IMR-90 (cell line): Measurements from ENCODE around the gene VMAC. TPM values are rescaled to one million over a fixed set of nuclear protein-coding genes. Genes with fewer than 3 reads are reported as not detected.

ENCODE experiments used
- ATAC-seq: fragments of 200-7000 bp; cut with Tn5 transposase; 2 replicates; pipeline ENCODE4 v1.9.1; 2020; ENCODE audit warnings: low read depth, mild to moderate bottlenecking, moderate library complexity
- BruUV-seq: library from RNA; stranded (reverse); fragments of 400-500 nt; replicated peaks from 2 replicates; lab custom pipeline; 2021; lab: Mats Ljungman, UMichigan
- CTCF ChIA-PET: fragments of 300-600 bp; formaldehyde crosslinking; extraction: SDS; loops from one replicate; lab custom pipeline; 2021; ENCODE audit warnings: antibody characterized with exemption; lab: Yijun Ruan, JAX
- POLR2A ChIA-PET: fragments of 300-600 bp; sonication (Branson Sonifier 250); formaldehyde crosslinking; loops from one replicate; lab custom pipeline; 2022; ENCODE audit warnings: antibody characterized with exemption; ENCODE audit not compliant: unreplicated experiment; lab: Charles Lee
- DNase-seq: peaks from one replicate; pipeline ENCODE4 v3.0.0; 2013
- H2AFZ ChIP-seq: replicated peaks from 2 replicates; pipeline ENCODE3; 2013; ENCODE audit warnings: low read length, mild to moderate bottlenecking; ENCODE audit not compliant: poor library complexity
- H2AK5ac ChIP-seq: 2 replicates; pipeline ENCODE4 v1.6.1; 2013; ENCODE audit warnings: low read depth, low read length, inconsistent platforms
- H2AK9ac ChIP-seq: replicated peaks from 2 replicates; pipeline ENCODE3; 2013; ENCODE audit warnings: mild to moderate bottlenecking, low read depth, low read length, moderate library complexity; ENCODE audit not compliant: poor library complexity
- H2BK120ac ChIP-seq: 2 replicates; pipeline ENCODE4 v1.6.1; 2013; ENCODE audit warnings: low read depth, low read length, inconsistent platforms
- H2BK15ac ChIP-seq: 3 replicates; pipeline ENCODE4 v1.6.1; 2013; ENCODE audit warnings: low read depth, low read length, inconsistent platforms
- H2BK20ac ChIP-seq: 2 replicates; pipeline ENCODE4 v1.6.1; 2013; ENCODE audit warnings: low read depth, mild to moderate bottlenecking, inconsistent platforms, low read length, moderate library complexity
- H2BK5ac ChIP-seq: 2 replicates; pipeline ENCODE4 v1.6.1; 2013; ENCODE audit warnings: mild to moderate bottlenecking, low read depth, low read length, inconsistent platforms; ENCODE audit not compliant: poor library complexity, severe bottlenecking
- H3K14ac ChIP-seq: replicated peaks from 2 replicates; pipeline ENCODE4 v1.6.1; 2013; ENCODE audit warnings: low read depth, low read length, inconsistent platforms
- H3K18ac ChIP-seq: 2 replicates; pipeline ENCODE4 v1.6.1; 2013; ENCODE audit warnings: low read depth, low read length, control low read depth
- H3K23ac ChIP-seq: 2 replicates; pipeline ENCODE4 v1.6.1; 2013; ENCODE audit warnings: low read depth, low read length, inconsistent platforms
- H3K27ac ChIP-seq: 2 replicates; pipeline ENCODE4 v1.5.1; 2013; ENCODE audit warnings: mild to moderate bottlenecking, control low read depth, low read length; ENCODE audit not compliant: insufficient read depth
- H3K27me3 ChIP-seq: 2 replicates; pipeline ENCODE4 v1.6.1; 2013; ENCODE audit warnings: low read length; ENCODE audit not compliant: control insufficient read depth, insufficient read depth
- H3K36me3 ChIP-seq: 2 replicates; pipeline ENCODE4 v1.6.1; 2013; ENCODE audit warnings: low read length, mixed read lengths; ENCODE audit not compliant: control insufficient read depth, insufficient read depth
- H3K4ac ChIP-seq: 2 replicates; pipeline ENCODE4 v1.6.1; 2013; ENCODE audit warnings: low read depth, low read length, inconsistent platforms
- H3K4me1 ChIP-seq: 2 replicates; pipeline ENCODE4 v1.6.1; 2013; ENCODE audit warnings: low read length, mixed read lengths; ENCODE audit not compliant: control insufficient read depth, insufficient read depth
- H3K4me2 ChIP-seq: 2 replicates; pipeline ENCODE4 v1.6.1; 2013; ENCODE audit warnings: low read depth, mild to moderate bottlenecking, control low read depth, low read length, moderate library complexity
- H3K4me3 ChIP-seq: 2 replicates; pipeline ENCODE4 v1.5.1; 2013; ENCODE audit warnings: low read depth, mild to moderate bottlenecking, control low read depth, low read length, moderate library complexity; ENCODE audit not compliant: insufficient read depth
- H3K56ac ChIP-seq: 2 replicates; pipeline ENCODE4 v1.6.1; 2013; ENCODE audit warnings: low read length, inconsistent platforms; ENCODE audit not compliant: insufficient read depth; ENCODE audit errors: extremely low read depth
- H3K79me1 ChIP-seq, 2 experiments: 2 replicates each; pipeline ENCODE4 v1.6.1; 2013; ENCODE audit warnings: low read length in 2 of 2, inconsistent platforms in 1 of 2, low read depth in 1 of 2
- H3K9ac ChIP-seq: 2 replicates; pipeline ENCODE4 v1.6.1; 2013; ENCODE audit warnings: low read depth, low read length, control low read depth
- H3K9me1 ChIP-seq: 2 replicates; pipeline ENCODE4 v1.6.1; 2013; ENCODE audit warnings: low read length, inconsistent platforms; ENCODE audit not compliant: insufficient read depth
- H3K9me3 ChIP-seq: 2 replicates; pipeline ENCODE4 v1.6.1; 2013; ENCODE audit warnings: low read length; ENCODE audit not compliant: control insufficient read depth, insufficient read depth
- H4K20me1 ChIP-seq: 2 replicates; pipeline ENCODE4 v1.6.1; 2013; ENCODE audit warnings: low read length, inconsistent platforms; ENCODE audit not compliant: insufficient read depth
- H4K5ac ChIP-seq: 2 replicates; pipeline ENCODE4 v1.6.1; 2013; ENCODE audit warnings: mild to moderate bottlenecking, low read depth, low read length, control low read depth
- H4K8ac ChIP-seq, 2 experiments: 2 replicates each; pipeline ENCODE4 v1.6.1; 2013; ENCODE audit warnings: low read depth in 2 of 2, low read length in 2 of 2, control low read depth in 1 of 2, inconsistent platforms in 1 of 2
- H4K91ac ChIP-seq: 2 replicates; pipeline ENCODE4 v1.6.1; 2013; ENCODE audit warnings: low read depth, low read length, inconsistent platforms; ENCODE audit not compliant: insufficient read depth
- BHLHE40 ChIP-seq: fragments of 150-350 bp; IDR thresholded peaks from 2 replicates; pipeline ENCODE4 v1.6.1; 2016; ENCODE audit warnings: mild to moderate bottlenecking, low read depth, low read length
- CHD1 ChIP-seq: IDR thresholded peaks from 2 replicates; pipeline ENCODE4 v1.6.1; 2012; ENCODE audit warnings: low read depth, low read length, improper control_type of control experiment
- FOS ChIP-seq: fragments of 150-350 bp; IDR thresholded peaks from 2 replicates; pipeline ENCODE4 v1.6.1; 2016; ENCODE audit warnings: low read depth, low read length
- MAFK ChIP-seq: IDR thresholded peaks from 2 replicates; pipeline ENCODE4 v1.6.1; 2012; ENCODE audit warnings: low read depth, low read length, improper control_type of control experiment
- MAZ ChIP-seq: IDR thresholded peaks from 2 replicates; pipeline ENCODE4 v1.6.1; 2012; ENCODE audit warnings: low read depth, mild to moderate bottlenecking, low read length, improper control_type of control experiment, moderate library complexity, borderline replicate concordance
- MXI1 ChIP-seq: IDR thresholded peaks from 2 replicates; pipeline ENCODE4 v1.6.1; 2012; ENCODE audit warnings: low read depth, mild to moderate bottlenecking, low read length, moderate library complexity, borderline replicate concordance
- NFE2L2 ChIP-seq: fragments of 150-350 bp; IDR thresholded peaks from 2 replicates; pipeline ENCODE4 v1.6.1; 2016; ENCODE audit warnings: low read depth, mild to moderate bottlenecking, low read length
- POLR2A ChIP-seq: IDR thresholded peaks from 2 replicates; pipeline ENCODE4 v1.6.1; 2012; ENCODE audit warnings: mild to moderate bottlenecking, low read depth, low read length
- RCOR1 ChIP-seq: IDR thresholded peaks from 2 replicates; pipeline ENCODE4 v1.6.1; 2012; ENCODE audit warnings: mild to moderate bottlenecking, low read length, improper control_type of control experiment; ENCODE audit not compliant: insufficient replicate concordance
- whole genome bisulfite sequencing, 2 experiments: methylation state at CpG; one replicate each; pipeline versions ENCODE4 v1.1.5 to v1.1.7; 2013; ENCODE audit warnings: missing lambda C conversion rate in 2 of 2; ENCODE audit not compliant: insufficient read length in 1 of 2; ENCODE audit errors: extremely low coverage in 2 of 2; 5-methylcytosine and 5-hydroxymethylcytosine counted together
- dilution Hi-C: fragments of 300-500 bp; cut with HindIII; formaldehyde crosslinking; loops from one replicate; pipeline ENCODE4 v1.14.3; 2018; ENCODE audit warnings: low sequenced_read_pairs; ENCODE audit not compliant: unreplicated experiment
- in situ Hi-C: fragments of 300-500 bp; cut with MboI; formaldehyde crosslinking; loops from 3 replicates; pipeline ENCODE4 v1.14.3; 2019; ENCODE audit warnings: low sequenced_read_pairs, inconsistent platforms, mixed read lengths
- intact Hi-C: fragments of 100-400 bp; cut with micrococcal nuclease; formaldehyde crosslinking; loops from 2 replicates; pipeline ENCODE4 v1.10.0; 2022
- polyA plus RNA-seq, 3 experiments: library from polyadenylated mRNA; depleted of rRNA; stranded (reverse); fragments of >200 nt; gene quantifications; 2 replicates each; pipeline ENCODE4 v1.2.3, GENCODE V29; 2012; ENCODE audit warnings: low replicate concordance in 1 of 3
- total RNA-seq: library from RNA; depleted of rRNA; stranded (reverse); fragments of >200 nt; gene quantifications from 2 replicates; pipeline ENCODE4 v1.2.3, GENCODE V29; 2012
- TF ChIP-seq, protein P1 (sequence below): fragments of 150-350 bp; IDR thresholded peaks from 2 replicates; pipeline ENCODE4 v1.6.1; 2017; ENCODE audit warnings: mild to moderate bottlenecking, antibody characterized with exemption, low read length, low read depth

Gene VMAC
- total and polyA plus RNA-seq, 2 of the 4 experiments (the other 2 are of a cell fraction), result 1.4 to 3.1 TPM

DNA sequence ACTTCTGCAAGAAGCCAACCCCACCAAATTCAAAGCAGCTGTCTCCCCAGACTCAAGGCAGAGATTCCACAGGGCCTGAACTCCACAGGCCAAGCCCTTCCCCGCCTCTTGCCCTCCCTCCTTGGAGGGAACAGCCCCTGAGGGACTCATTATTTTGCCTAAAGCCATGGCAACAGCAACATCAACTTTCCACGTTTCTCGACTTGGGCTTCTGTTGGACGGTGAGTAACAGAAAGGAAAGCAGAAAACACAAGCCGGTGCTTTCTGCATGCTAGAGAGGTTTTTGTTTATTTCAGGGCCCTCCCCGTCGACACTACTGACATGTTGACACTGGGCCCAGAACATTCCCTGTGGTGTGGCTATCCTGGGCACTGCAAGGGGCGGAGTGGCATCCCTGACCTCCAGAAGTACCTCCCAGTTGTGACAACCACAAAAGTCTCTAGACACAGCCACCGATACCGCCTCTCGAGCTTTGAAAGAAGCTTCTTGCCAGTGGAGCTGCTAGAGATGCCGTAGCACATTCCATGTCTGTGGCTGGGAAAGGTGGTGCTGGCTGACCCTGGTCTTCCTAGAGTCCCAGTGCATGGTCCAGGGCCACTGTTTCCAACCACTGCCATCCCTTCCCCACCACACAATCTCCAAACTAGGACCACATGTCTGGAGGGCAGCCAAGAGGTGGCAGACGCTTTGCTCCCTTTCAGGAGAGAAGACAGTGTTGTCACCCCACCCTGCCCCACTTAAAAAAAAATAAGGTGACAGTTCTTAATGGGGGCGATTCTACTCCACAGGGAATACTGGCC lies 22.2 kb downstream of the VMAC start (continued):
- TF ChIP-seq MAZ, result no peak

DNA sequence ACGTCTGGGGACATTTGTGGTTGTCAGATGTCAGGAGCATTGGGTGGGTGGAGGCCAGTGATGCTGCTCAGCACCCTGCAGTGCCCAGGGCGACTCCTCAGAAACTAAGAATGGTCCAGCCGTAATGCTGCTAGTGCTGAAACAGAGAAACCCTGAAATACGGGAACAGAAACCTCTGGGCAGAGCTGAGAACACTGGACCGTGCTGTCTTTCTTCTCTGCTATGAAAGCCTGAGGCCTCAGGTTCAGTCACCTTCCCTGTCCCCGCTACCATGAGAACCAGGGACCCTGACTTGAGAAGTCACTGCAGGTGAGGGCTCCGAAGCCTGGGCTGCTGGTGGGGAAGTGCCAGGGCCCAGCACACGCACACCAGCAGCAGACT lies 22.8 kb downstream of the VMAC start:
- no peaks in the 10 kb centered on the region for H3K9me3 ChIP-seq
- intact Hi-C loops, result no loop called here
- H2AFZ ChIP-seq, result no peak overlapping the region
- H2BK20ac ChIP-seq, result no peak overlapping the region
- H3K4me2 ChIP-seq, result no peak overlapping the region
- H3K79me1 ChIP-seq, result peaks cover 4 to 35% of the 10 kb centered on the region in 2 experiments; a peak in 3 of 4 replicates
- no peak overlapping the region for H3K9ac ChIP-seq
- H2BK15ac ChIP-seq, result no peak overlapping the region
- no peak overlapping the region for H2AK9ac ChIP-seq
- H4K20me1 ChIP-seq, result no peaks in the 10 kb centered on the region
- no peak overlapping the region for H2BK5ac ChIP-seq
- no peak overlapping the region for H3K4me3 ChIP-seq
- H3K27ac ChIP-seq, result no peak overlapping the region
- H3K4ac ChIP-seq, result no peak overlapping the region
- CTCF ChIA-PET, result interaction anchor here (0.6 kb wide), 1 partner anchor 9 kb away, joined by 4 read pairs; no protein-coding TSS in a partner anchor
- peaks cover 1% of the 10 kb centered on the region; the same call in 1 of the 2 replicates for H3K4me1 ChIP-seq
- POLR2A ChIA-PET, result no interaction called here
- H2BK120ac ChIP-seq, result no peak overlapping the region
- H3K23ac ChIP-seq, result no peak overlapping the region
- BruUV-seq, result no TSS peak
- 0 out of 2 replicates have a peak, but pooled peaks cover 2% of the 10 kb centered on the region for H3K9me1 ChIP-seq
- no peak overlapping the region for H3K14ac ChIP-seq
- no peak overlapping the region for H3K18ac ChIP-seq
- in situ Hi-C loops, result no loop called here
- TF ChIP-seq BHLHE40 (no peak), MAZ (no peak), NFE2L2 (no peak), RCOR1 (no peak), MXI1 (no peak), FOS (no peak), MAFK (no peak), POLR2A (no peak), CHD1 (no peak)
- TF ChIP-seq, protein P1, sequence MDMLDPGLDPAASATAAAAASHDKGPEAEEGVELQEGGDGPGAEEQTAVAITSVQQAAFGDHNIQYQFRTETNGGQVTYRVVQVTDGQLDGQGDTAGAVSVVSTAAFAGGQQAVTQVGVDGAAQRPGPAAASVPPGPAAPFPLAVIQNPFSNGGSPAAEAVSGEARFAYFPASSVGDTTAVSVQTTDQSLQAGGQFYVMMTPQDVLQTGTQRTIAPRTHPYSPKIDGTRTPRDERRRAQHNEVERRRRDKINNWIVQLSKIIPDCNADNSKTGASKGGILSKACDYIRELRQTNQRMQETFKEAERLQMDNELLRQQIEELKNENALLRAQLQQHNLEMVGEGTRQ, result no peak
- H3K56ac ChIP-seq, result no peak overlapping the region
- H4K91ac ChIP-seq, result no peak overlapping the region
- DNase-seq (no peak), ATAC-seq (no peak)
- no peak overlapping the region for H2AK5ac ChIP-seq
- H3K27me3 ChIP-seq, result no peaks in the 10 kb centered on the region
- H3K36me3 ChIP-seq, result peaks cover 89% of the 10 kb centered on the region
- H4K5ac ChIP-seq, result no peak overlapping the region
- dilution Hi-C loops, result no loop called here
- H4K8ac ChIP-seq, result no peak overlapping the region
- 100% methylated on average over 5 of the region's 8 CpGs; no CpG with 5 or more reads in 1 of the 2 experiments for WGBS, 2 experiments
